Left ventricle myocardium inferior (tissue), 1 donor: ENCODE data around the gene RINL. TPM values are rescaled to one million over a fixed set of nuclear protein-coding genes. Genes with fewer than 3 reads are reported as not detected.

Source experiments
- DNase-seq: peaks from one replicate; pipeline ENCODE4 v3.0.0-alpha.2; 2020
- H3K27ac ChIP-seq: fragments of 200-600 bp; replicated peaks from 2 replicates; pipeline ENCODE4 v1.8.0; 2021
- H3K27me3 ChIP-seq: fragments of 200-600 bp; 2 replicates; pipeline ENCODE4 v1.8.0; 2021; ENCODE audit warnings: low read depth
- H3K36me3 ChIP-seq: fragments of 200-600 bp; 2 replicates; pipeline ENCODE4 v1.8.0; 2021
- H3K4me1 ChIP-seq: fragments of 200-600 bp; 2 replicates; pipeline ENCODE4 v1.8.0; 2021
- H3K4me3 ChIP-seq: fragments of 200-600 bp; 2 replicates; pipeline ENCODE4 v1.8.0; 2021; ENCODE audit warnings: mild to moderate bottlenecking, moderate library complexity
- H3K9me3 ChIP-seq: fragments of 200-600 bp; replicated peaks from 2 replicates; pipeline ENCODE4 v1.8.0; 2021
- CTCF ChIP-seq: fragments of 200-600 bp; IDR thresholded peaks from 2 replicates; pipeline ENCODE4 v1.8.0; 2021; ENCODE audit warnings: antibody characterized with exemption, mild to moderate bottlenecking, borderline replicate concordance
- intact Hi-C: fragments of 100-400 bp; cut with micrococcal nuclease; formaldehyde crosslinking; loops from one replicate; pipeline ENCODE4 v1.11.0; 2022
- long read RNA-seq: library from polyadenylated mRNA; unstranded; transcript quantifications from one replicate; pipeline ENCODE4 v2.0.0, GENCODE V29; 2021
- total RNA-seq: library from RNA; stranded (reverse); fragmentation: NEBNext Ultra II Directional; extraction: Animal tissue kit (Norgen Biotek cat#: 25700); gene quantifications from one replicate; pipeline ENCODE4 v1.2.1, GENCODE V29; 2021
- donor health status: DM: no; HTN: yes; CAD: no; lungs with severe emphysema.

The RINL gene
- 3.7 TPM for total RNA-seq
- long read RNA-seq, partial matches to known transcripts, result 1 of 4 reads
- long read RNA-seq, other reads (novel, unspliced or antisense), result 2 of 4 reads

GRCh38 chr19:38877781-38878574 is at the start of gene RINL:
Gene RINL (minus strand): TSS chr19:38878275. CDS start chr19:38876742, 1,533 bp downstream.
- TF ChIP-seq CTCF, result no peak
- Histone ChIP-seq H3K27ac (peak within 1 kb of the TSS; percentile 58), H3K27me3 (no peaks in the 10 kb centered on the region), H3K36me3 (peaks cover 41% of the 10 kb centered on the region), H3K4me3 (no peak within 1 kb of the TSS), H3K9me3 (no peaks in the 10 kb centered on the region), H3K4me1 (peaks cover 17% of the 10 kb centered on the region)
- no peak for DNase-seq
- intact Hi-C loops, result no loop called here

DNA sequence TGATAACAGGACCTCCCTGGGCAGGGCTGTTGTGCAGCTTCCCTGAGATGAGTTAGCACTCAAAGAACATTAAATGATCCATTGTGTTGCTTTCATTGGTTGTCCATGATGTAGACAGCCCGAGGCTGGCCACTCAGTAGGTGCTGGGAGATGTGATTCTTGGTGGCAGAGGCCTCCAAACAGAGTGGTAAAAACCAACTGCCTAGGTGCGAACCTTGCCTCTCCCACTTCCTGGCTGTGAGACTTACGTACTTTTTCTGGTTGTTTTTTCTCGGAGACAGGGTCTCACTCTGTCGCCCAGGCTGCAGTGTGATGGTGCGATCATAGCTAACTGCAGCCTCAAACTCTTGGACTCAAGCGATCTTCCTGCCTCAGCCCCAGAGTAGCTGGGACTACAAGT is 46.3 kb upstream of the RINL start:
- no peak for TF ChIP-seq CTCF
- H3K36me3 ChIP-seq, result peaks cover 35% of the 10 kb centered on the region
- intact Hi-C loops, result no loop called here

DNA sequence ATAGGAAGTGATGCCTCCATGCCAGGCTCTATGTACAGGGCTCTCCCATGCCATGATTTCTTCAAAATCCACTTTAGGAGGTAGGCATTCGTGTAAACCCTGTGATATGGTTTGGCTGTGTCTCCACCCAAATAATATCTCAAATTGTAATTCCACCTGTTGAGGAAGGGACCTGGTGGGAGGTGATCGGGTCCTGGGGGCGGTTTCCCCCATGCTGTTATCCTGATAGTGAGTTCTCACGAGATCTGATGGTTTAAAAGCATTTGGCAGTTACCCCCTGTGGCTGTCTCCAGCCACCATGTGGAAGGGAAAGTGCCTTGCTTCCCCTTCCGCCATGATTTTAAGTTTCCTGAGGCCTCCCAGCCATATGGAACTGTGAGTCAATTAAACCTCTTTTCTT is 44.4 kb upstream of the RINL start:
- TF ChIP-seq CTCF, result no peak
- no peaks in the 10 kb centered on the region for H3K9me3 ChIP-seq
- H3K36me3 ChIP-seq, result peaks cover 35% of the 10 kb centered on the region
- DNase-seq, result no peak
- H3K4me3 ChIP-seq, result no peak overlapping the region
- no peak overlapping the region for H3K27ac ChIP-seq
- H3K27me3 ChIP-seq, result no peaks in the 10 kb centered on the region
- intact Hi-C loops, result no loop called here
- no peaks in the 10 kb centered on the region for H3K4me1 ChIP-seq

More for the DNA sequence above, 46.3 kb upstream of the RINL start:
- Histone ChIP-seq H3K9me3 (no peaks in the 10 kb centered on the region), H3K4me1 (peaks cover 3% of the 10 kb centered on the region), H3K27me3 (no peaks in the 10 kb centered on the region), H3K27ac (no peak overlapping the region), H3K4me3 (no peak overlapping the region)
- DNase-seq, result no peak

DNA sequence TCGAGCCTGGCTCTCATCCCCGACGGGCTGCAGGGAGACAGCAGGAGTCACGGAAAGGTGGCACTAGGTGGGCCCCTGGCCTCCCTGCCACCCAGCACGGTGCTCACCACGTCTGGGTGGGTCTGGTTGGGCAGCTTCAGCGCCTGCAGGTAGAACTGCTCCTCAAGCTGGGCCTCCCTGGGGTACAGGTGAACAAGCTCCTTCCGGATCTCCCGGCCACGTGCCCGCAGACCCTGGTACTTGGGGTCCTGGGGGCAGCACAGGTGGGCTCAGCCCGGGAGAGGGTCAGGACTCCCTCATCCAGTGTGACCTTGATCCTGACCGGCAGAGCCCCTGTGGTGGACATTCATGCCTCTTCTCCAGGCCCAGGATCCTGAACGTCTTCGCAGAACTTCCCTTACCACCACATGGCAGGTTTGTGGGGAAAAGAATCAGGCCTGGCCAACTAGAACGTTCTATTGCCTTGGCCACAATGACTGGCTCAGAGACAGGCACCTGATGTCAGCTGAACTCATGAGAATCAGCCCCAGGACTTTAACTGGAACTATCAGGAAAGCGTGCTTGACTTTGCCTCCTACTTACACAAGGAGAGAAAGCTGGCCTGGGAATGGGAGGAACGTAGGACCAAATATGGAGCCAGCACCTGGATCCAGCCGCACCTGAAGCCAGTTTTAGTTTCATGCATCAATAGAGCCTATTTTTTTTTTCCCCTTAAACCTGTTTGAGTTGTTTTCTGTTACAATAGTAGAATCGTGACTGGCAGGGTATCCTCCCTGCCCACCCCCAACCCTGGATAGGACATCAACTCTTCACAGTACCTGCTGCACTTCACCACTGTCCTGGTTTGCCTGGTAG is 43.6 kb upstream of the RINL start:
- Histone ChIP-seq H3K4me1 (no peaks in the 10 kb centered on the region), H3K36me3 (peaks cover 35% of the 10 kb centered on the region), H3K27ac (no peak overlapping the region), H3K4me3 (no peak overlapping the region), H3K27me3 (no peaks in the 10 kb centered on the region), H3K9me3 (no peaks in the 10 kb centered on the region)
- intact Hi-C loops, result no loop called here
- no peak for DNase-seq
- no peak for TF ChIP-seq CTCF

GRCh38 chr19:38920602-38921419 is 42.7 kb upstream of the RINL start:
- DNase-seq, result no peak
- Histone ChIP-seq H3K4me3 (no peak overlapping the region), H3K27me3 (no peaks in the 10 kb centered on the region), H3K4me1 (no peaks in the 10 kb centered on the region), H3K27ac (no peak overlapping the region), H3K36me3 (peaks cover 35% of the 10 kb centered on the region), H3K9me3 (no peaks in the 10 kb centered on the region)
- intact Hi-C loops, result no loop called here
- TF ChIP-seq CTCF, result no peak
